Gastrocnemius medialis (tissue), 4 donors: Measurements from ENCODE around the gene GARIN5B. TPM values are rescaled to one million over a fixed set of nuclear protein-coding genes. Genes with fewer than 3 reads are reported as not detected.

Source experiments
- ATAC-seq, 2 donors: fragments of 150-250 bp; one replicate each; pipeline ENCODE4 v1.9.1; 2016
- DNase-seq, 2 donors: peaks; one replicate each; pipeline ENCODE4 v3.0.0-alpha.2; 2019
- H3K27ac ChIP-seq, 4 donors: fragments of 200-600 bp; sonication (generic); 1 replicate in 1 of 4; 2 replicates in 3 of 4; pipeline ENCODE4 v1.5.1; 2016 to 2018; ENCODE audit warnings: mild to moderate bottlenecking in 2 of 4, moderate library complexity in 1 of 4
- H3K27me3 ChIP-seq, 3 donors: fragments of 200-600 bp; sonication (generic) in 2 of 3; 1 replicate in 1 of 3; 2 replicates in 2 of 3; pipeline versions ENCODE4 v1.5.1 to v1.6.0; 2016 to 2019; ENCODE audit warnings: mild to moderate bottlenecking in 1 of 3, moderate library complexity in 1 of 3
- H3K36me3 ChIP-seq, 2 donors: fragments of 200-600 bp; sonication (generic) in 1 of 2; one replicate each; pipeline ENCODE4 v1.5.1; 2017 to 2018
- H3K4me1 ChIP-seq, 2 donors: fragments of 200-600 bp; sonication (generic) in 1 of 2; one replicate each; pipeline ENCODE4 v1.5.1; 2016 to 2017; ENCODE audit warnings: mild to moderate bottlenecking in 2 of 2
- H3K4me3 ChIP-seq, 4 donors: fragments of 200-600 bp; sonication (generic) in 3 of 4; 1 replicate in 1 of 4; 2 replicates in 3 of 4; pipeline ENCODE4 v1.5.1; 2016 to 2019; ENCODE audit warnings: mild to moderate bottlenecking in 2 of 4
- H3K9me3 ChIP-seq, 3 donors: fragments of 200-600 bp; sonication (generic) in 2 of 3; 1 replicate in 1 of 3; 2 replicates in 2 of 3; pipeline ENCODE4 v1.5.1; 2016 to 2019
- POLR2A ChIP-seq, 2 donors: fragments of 450-650 bp; IDR thresholded peaks; one replicate each; pipeline ENCODE4 v1.6.1; 2017; ENCODE audit warnings: antibody characterized with exemption in 2 of 2, mild to moderate bottlenecking in 2 of 2, moderate library complexity in 2 of 2
- in situ Hi-C, 4 donors: fragments of 200-750 bp; cut with MboI; loops; one replicate each; pipeline versions ENCODE4 v1.15.0 to v1.8.0; 2017; ENCODE audit warnings: low sequenced_read_pairs in 4 of 4
- intact Hi-C: fragments of 100-400 bp; cut with DNase I; formaldehyde crosslinking; loops from one replicate; pipeline ENCODE4 v1.15.1; 2023; ENCODE audit warnings: low total_unique reads
- total RNA-seq, 4 donors: library from RNA; depleted of rRNA; stranded (reverse); fragments of >200 nt; gene quantifications; one replicate each; pipeline versions ENCODE4 v1.1.0 to v1.2.3, GENCODE V29; 2016
- TF ChIP-seq, protein P1 (sequence below), 5 experiments: fragments of 450-650 bp in 3 of 5; fragments of 200-600 bp in 2 of 5; sonication (generic) in 2 of 5; IDR thresholded peaks in 4 of 5; conservative IDR thresholded peaks in 1 of 5; 1 replicate in 4 of 5; 2 replicates in 1 of 5; pipeline ENCODE4 v1.5.1; 2016 to 2019; ENCODE audit warnings: antibody characterized with exemption in 5 of 5, mild to moderate bottlenecking in 3 of 5, moderate library complexity in 3 of 5

GARIN5B gene
- total RNA-seq, 4 donors from 2014 or later, result not detected

- no peak for ATAC-seq
- in situ Hi-C loops, result no loop called here
- intact Hi-C loops, result no loop called here
Measured at GRCh38 chr19:55360902-55361301, 2.2 kb downstream of the GARIN5B start.

DNA sequence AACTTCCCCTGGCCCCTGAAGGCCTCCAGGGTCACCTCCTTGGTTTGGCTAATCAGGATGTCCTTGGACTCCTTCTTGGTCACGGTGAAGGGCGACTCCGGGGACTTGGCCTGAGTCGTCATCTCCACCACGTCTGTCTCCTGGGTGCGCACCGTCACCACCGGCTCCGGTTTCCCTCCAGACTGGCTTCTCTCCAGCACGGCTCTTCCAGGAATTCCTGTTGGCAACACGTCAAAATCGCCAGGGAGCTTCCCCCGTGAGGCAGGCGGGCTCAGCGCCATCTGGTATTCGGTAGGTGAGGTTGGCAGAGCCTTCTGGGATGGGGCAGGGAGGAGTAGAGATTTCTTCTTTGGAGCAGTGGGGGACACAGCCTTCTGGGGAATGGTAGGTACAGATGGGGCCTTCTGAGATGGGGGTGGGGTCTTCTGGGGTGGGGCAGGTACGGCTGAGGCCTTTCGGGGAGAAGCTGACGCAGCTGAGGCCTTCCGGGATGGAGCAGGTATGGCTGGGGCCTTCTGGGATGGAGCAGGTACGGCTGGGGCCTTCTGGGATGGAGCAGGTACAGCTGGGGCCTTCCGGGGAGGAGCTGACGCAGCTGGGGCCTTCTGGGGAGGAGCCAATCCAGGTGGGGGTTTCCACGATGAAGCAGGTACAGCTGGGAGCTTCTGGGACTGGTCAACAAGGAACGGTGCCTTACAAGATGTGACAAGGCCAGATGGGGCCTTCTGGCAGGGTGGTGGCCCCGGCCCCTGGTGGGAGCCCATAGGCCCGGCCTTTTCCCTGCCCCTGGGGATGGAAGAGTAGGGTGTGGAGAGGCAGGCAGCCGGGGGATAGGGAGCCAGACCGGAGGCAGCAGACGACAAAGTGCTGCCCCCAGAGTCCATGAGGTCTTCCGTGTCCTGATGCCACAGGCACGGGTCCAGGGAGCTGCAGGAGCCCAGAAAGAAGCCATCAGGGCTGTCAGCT, 3.8 kb downstream of the GARIN5B start:
- peaks cover 12 to 24% (median 17%) of the 10 kb centered on the region in 3 donors for H3K27me3 ChIP-seq
- H3K4me1 ChIP-seq, result peaks cover 0 to 2% of the 10 kb centered on the region in 2 donors
- no peaks in the 10 kb centered on the region for H3K36me3 ChIP-seq
- H3K4me3 ChIP-seq, result no peak overlapping the region
- no peaks in the 10 kb centered on the region for H3K9me3 ChIP-seq
- no peak overlapping the region for H3K27ac ChIP-seq
- DNase-seq (no peak), ATAC-seq (no peak)
- in situ Hi-C loops, result no loop called here
- TF ChIP-seq POLR2A (IDR thresholded peaks at IDR 0.05), result no peak
- TF ChIP-seq, protein P1, sequence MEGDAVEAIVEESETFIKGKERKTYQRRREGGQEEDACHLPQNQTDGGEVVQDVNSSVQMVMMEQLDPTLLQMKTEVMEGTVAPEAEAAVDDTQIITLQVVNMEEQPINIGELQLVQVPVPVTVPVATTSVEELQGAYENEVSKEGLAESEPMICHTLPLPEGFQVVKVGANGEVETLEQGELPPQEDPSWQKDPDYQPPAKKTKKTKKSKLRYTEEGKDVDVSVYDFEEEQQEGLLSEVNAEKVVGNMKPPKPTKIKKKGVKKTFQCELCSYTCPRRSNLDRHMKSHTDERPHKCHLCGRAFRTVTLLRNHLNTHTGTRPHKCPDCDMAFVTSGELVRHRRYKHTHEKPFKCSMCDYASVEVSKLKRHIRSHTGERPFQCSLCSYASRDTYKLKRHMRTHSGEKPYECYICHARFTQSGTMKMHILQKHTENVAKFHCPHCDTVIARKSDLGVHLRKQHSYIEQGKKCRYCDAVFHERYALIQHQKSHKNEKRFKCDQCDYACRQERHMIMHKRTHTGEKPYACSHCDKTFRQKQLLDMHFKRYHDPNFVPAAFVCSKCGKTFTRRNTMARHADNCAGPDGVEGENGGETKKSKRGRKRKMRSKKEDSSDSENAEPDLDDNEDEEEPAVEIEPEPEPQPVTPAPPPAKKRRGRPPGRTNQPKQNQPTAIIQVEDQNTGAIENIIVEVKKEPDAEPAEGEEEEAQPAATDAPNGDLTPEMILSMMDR (IDR thresholded peaks at IDR 0.05 in 4 of 5, conservative IDR thresholded peaks at IDR 0.05 in 1 of 5), result no peak
- intact Hi-C loops, result no loop called here

More at GRCh38 chr19:55360902-55361301, 2.2 kb downstream of the GARIN5B start:
- Histone ChIP-seq H3K4me3 (no peak overlapping the region), H3K36me3 (no peaks in the 10 kb centered on the region), H3K27me3 (peaks cover 2 to 7% (median 4%) of the 10 kb centered on the region in 3 donors), H3K27ac (no peak overlapping the region), H3K9me3 (no peaks in the 10 kb centered on the region), H3K4me1 (no peaks in the 10 kb centered on the region)
- no peak for DNase-seq
- TF ChIP-seq POLR2A (IDR thresholded peaks at IDR 0.05), result no peak
- TF ChIP-seq, protein P1 (IDR thresholded peaks at IDR 0.05 in 4 of 5, conservative IDR thresholded peaks at IDR 0.05 in 1 of 5), result no peak

DNA sequence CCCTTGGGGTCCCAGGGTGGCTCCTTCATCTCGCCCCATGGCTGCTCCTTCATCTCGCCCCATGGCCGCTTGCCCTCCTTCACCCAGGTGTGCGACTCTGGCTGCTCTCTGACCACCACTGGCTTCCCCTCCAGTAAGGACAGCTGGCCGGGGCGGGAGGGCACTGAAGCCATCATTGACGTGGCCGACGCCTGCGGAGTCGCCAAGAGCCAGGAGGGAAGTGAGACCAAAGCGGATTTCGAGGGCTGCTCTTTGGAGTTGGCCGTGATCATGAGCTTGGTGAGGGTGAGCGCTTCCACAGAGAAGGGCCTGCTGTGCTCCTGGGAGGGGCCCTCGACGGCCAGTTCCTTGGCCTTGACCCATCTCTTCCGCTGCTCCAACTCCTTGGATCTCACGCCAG, 4.6 kb downstream of the GARIN5B start:
- Histone ChIP-seq H3K4me3 (no peak overlapping the region), H3K27me3 (peaks cover 17 to 31% (median 25%) of the 10 kb centered on the region in 3 donors), H3K9me3 (no peaks in the 10 kb centered on the region), H3K36me3 (no peaks in the 10 kb centered on the region), H3K27ac (no peak overlapping the region), H3K4me1 (peaks cover 0 to 10% of the 10 kb centered on the region in 2 donors)
- DNase-seq (no peak), ATAC-seq (no peak)
- no peak for TF ChIP-seq POLR2A (IDR thresholded peaks at IDR 0.05)
- TF ChIP-seq, protein P1 (IDR thresholded peaks at IDR 0.05 in 4 of 5, conservative IDR thresholded peaks at IDR 0.05 in 1 of 5), result no peak
- intact Hi-C loops, result no loop called here
- in situ Hi-C loops, result no loop called here

GRCh38 chr19:55355213-55355821, 7.7 kb downstream of the GARIN5B start:
- in situ Hi-C loops, result no loop called here
- no peaks in the 10 kb centered on the region for H3K36me3 ChIP-seq
- no peaks in the 10 kb centered on the region for H3K9me3 ChIP-seq
- no peak overlapping the region for H3K4me3 ChIP-seq
- DNase-seq (no peak), ATAC-seq (no peak)
- peaks cover 0 to 15% of the 10 kb centered on the region in 2 donors for H3K4me1 ChIP-seq
- intact Hi-C loops, result no loop called here
- H3K27ac ChIP-seq, result no peak overlapping the region
- H3K27me3 ChIP-seq, result peaks cover 42 to 56% (median 54%) of the 10 kb centered on the region in 3 donors
- TF ChIP-seq, protein P1 (IDR thresholded peaks at IDR 0.05 in 4 of 5, conservative IDR thresholded peaks at IDR 0.05 in 1 of 5), result no peak
- no peak for TF ChIP-seq POLR2A (IDR thresholded peaks at IDR 0.05)
